Fibroblast of skin of right biceps (primary cell): ENCODE measurements around the gene ZDHHC4.

Experiments used
- DNase-seq: peaks from one replicate; pipeline ENCODE4 v3.0.0-alpha.2; 2013

The ZDHHC4 gene

DNA sequence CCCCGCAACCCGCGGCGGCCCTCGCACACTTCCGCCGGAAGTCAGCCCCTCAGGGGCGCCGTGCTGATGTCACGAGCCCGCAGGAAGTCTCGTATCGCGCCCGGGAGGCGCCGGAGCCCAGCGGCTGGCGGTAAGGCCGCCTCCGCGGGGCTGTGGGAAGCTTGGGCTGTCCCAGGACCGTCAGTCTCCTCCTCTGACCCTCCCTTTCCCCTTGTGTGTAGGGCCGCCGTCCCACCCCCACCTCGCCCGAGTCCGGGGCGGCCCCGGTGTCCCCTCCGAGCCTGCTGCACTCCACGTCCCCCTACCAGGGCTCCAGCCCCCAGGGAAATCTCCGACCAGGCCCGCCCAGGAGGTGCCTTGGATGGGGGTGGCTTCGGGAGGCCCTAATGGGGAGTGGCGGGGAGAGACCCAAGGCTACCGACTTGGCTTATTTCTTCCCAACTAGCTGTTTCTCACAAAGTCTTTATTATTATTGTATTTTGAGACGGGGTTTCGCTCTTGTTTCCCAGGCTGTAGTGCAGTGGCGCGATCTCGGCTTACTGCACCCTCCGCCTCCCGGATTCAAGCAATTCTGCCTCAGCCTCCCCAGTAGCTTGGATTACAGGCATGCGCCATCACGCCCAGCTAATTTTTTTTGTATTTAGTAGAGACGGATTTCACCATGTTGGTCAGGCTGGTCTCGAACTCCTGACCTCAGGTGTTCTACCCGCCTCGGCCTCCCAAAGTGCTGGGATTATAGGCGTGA, at the start of gene ZDHHC4:
TSS of gene ZDHHC4 (plus strand) at position 86 of the 745 bp plus-strand sequence. CDS start 3,108 bp downstream, outside the sequence.
- peak; percentile 92 for DNase-seq

DNA sequence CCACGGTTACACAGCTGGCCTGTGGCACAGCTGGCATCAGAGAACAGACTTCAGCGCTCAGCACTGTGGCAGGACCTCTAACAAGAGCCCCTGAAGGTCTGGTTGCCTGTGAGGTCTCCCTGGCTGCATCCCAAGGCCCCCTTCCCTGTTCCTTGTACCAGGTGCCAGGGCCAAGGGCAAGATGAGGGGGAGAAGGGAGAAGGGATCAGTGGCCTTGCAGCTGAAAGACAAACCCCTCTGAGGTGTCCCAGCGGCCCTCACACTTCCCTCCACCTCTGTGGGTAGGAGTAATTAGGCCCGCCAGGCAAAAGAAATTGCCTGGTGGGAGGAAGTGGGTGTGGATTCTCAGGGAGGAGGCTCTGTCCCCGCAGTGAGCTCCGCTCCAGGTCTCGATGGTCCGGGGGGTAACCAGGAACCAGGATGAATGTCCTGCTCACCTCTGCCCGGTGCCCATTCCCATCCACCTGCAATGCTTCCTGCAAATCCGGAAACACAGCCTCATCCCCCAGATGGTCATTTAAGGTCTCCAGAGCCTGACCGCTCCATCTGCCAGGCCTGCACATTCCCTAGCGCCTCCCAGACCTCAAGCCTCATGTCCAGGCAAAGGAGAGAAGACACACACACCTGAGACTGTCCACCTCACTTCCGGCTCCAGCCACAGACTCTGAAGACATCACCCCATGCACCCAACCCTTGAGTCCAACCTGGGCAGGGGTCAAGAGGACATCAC, 48.7 kb upstream of the ZDHHC4 start:
- no peak for DNase-seq

- DNase-seq: no peak
These were observed 47.6 kb upstream of the ZDHHC4 start for GRCh38 chr7:6529643-6530042.

GRCh38 chr7:6530626-6531491, 46.4 kb upstream of the ZDHHC4 start:
- no peak for DNase-seq

DNA sequence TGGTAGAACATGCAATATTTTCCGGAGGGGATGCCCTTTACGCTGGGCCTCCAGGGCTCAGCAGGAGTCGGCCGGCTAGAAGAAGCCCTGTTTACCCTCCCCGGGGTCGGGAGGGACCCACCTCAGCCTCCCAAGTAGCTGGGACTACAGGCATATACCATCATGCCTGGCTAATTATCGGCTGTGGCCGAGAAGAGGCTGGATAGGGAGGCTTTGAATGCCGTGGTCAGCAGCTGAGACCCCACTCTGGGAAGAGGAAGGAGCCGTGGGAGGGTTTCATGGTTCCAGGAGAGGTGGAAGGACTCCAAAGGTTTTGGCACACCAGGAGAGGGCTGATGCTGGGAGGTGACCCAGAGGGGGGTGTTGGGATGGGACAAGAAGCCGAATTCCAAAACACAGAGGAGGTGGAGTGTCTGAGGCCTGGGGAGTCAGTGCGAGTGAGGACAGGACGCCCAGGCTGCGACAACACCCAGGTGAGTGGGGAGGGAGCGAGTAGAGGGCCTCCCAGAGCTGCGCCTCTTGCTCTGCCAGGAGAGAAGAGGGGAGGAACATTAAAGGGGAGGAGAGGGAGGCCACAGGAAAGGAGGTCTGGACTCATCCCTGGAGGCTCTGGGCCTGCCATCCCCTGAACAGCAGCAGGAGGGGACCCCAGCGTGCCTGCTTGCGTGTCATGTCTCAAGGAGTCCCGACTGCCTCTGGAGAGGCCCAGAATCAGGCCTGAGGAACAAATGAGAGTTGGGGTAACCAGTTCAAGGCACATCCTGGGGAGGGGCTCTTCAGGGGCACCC, 45.6 kb upstream of the ZDHHC4 start:
- no peak for DNase-seq

GRCh38 chr7:6532516-6532915, 44.7 kb upstream of the ZDHHC4 start:
- no peak for DNase-seq

DNA sequence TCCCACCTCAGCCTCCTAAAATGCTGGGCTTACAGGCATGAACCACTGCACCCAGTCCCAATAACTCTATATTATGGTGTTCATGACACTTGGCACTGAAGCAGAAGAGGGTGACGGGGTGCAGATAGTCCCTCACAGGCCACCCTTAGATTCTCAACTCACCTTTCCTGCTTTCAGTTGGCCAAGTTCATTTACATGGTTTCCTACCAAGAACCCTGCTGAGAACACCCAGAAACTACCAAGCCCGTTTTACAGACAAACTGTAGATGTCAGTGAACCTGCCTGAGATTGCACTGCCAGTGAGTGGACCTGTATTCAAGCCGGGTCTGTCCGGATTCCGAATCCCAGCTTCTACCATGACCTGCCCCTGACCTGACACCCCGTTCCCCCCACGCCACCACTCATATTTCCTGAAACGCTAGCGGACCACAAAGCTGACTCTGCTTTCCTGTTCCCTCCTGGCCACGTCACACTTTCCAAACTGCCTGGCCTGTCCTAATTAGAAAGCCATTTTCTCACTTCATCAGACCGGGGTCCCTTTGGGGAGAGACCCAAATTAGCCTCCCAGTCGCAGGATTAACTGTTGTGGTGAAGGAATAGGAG, 43.3 kb upstream of the ZDHHC4 start:
- DNase-seq: no peak

DNA sequence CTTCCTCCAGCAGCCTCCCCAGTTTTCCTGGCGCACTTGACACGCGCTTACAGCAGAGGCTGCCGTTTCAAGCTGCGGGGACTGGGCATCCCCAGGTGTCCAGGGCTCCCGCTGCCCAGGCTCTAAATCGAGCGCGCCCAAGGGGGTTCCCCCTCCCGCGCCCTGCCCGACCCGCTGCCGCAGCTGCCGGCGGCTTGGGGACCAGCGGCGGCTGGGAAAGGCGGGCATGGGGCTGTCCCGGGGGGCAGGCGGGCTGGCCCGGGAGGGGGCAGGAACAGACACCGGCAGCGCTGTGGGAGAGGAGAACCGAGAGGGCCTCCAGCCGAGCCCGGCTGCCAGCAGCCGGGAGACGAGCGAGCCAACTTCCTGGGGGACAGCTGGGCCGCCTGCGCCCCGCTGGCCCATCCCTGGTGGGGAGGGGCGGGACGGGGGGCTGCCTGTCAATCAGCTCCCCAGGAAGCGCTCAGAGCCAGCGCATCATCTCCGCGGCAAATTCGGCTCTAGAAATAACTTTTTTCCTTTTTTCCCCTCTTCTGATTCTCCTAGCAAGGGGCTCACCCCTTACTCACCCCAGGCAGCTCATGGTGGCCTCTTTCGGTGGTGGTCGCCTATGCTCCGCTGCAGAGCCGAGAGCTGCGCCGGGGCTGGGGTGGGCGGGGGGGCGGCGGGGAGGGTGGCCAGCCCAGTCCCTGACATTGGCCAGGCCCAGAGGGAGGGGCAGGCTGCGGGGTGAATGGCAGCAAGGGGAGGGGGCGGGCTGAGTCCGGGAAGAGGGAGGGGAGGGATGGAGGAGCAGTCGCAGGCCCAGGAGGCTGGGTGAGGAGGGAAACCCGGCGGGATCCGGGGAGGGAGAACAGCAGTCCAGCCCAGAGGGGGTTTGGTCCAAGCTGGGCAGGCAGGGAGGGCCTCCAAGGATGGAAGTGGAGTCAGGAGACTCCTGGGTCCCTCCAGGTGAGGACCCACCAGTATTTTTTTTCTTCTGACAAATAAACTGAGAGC, 40.7 kb upstream of the ZDHHC4 start:
- no peak for DNase-seq

DNA sequence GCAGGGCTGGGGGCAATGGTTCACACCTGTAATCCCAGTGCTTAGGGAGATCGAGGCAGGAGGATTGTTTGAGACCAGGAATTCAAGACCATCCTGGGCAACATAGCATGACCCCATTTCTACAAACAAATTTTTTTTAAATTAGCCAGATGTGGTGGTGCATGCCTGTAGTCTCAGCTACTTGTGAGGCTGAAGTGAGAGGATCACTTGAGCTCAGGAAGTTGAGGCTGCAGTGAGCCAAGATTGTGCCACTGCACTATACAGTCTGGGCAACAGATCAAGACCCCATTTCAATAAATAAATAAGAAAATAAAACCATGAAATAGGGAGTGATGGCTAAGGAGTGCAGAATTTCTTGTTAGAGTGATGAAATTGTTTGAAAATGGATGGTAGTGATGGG, 34.9 kb upstream of the ZDHHC4 start:
- DNase-seq: no peak

DNA sequence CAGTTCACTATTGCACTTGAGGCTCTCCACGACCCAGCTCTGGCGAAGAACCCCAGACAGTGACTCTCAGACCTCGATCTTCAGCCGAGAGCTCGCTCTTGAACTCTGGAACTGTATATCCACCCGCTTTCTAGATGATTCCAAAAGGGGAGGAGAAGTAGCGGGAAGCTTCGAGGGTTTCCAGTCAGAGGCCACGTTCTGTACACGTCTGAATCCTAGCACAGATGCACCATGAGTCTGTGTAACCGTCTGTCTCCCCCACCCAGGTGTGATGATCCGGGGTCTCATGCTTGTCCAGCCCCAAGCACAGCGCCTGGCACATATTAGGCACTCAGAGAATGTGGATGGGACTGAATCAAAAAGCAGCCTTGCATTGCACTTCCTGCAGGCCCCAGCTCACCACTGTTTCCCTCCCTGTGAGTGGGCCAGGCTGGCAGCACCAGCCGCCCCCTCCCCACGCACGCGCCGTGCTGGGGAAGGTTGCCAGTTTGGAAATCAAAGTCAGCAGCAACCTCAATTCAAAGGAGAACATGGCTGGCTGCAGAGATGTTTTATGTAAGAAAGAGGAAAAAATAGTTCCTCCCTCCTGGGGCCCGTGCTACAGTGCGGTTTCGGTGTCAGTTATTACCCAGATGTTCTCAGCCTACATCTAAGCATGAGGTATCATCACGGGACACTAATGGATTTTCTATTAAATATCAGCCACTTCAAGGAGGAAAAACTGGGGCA, 31.7 kb upstream of the ZDHHC4 start:
- DNase-seq: no peak

DNA sequence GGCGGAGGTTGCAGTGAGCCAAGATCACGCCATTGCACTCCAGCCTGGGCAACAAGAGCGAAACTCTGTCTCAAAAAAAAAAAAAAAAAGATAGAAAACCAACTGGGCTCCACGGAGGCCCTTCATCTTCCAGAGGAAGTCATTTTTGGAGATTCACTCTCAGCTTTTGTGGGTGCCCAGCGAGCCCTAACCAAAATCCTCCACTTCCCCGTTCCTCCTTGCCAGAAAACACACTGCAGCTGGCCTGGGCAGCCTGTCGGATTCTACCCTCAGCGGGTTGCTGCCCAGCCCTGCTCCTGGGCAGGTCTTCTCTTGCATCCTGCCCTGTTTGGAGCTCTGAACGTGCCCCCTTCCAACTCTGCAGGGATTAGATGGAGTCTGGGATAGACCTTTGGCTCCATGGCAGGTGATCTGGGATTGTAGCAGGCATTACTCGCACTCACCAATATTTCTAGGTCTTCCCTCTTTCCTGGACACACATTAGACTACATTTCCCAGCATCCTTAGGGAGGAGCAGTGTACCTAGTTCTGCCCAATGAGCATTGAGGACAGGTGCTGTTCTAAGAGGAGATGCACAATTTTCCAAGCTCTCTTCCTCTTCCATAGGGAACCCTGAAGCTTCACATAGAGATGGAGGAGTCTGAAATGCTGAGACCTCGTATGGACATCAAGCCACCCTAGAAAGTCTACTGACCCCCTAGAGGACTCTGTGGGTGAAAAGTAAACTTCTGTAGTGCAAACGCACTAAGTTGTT, 30.6 kb upstream of the ZDHHC4 start:
- no peak for DNase-seq

- no peak for DNase-seq
These were observed 29.9 kb upstream of the ZDHHC4 start for GRCh38 chr7:6547400-6547799.

- DNase-seq: no peak
These were observed 26.2 kb upstream of the ZDHHC4 start, which contains the start of gene GRID2IP for GRCh38 chr7:6551016-6551511. GRID2IP (minus strand) TSS chr7:6551461; CDS start chr7:6551436, 25 bp downstream.

DNA sequence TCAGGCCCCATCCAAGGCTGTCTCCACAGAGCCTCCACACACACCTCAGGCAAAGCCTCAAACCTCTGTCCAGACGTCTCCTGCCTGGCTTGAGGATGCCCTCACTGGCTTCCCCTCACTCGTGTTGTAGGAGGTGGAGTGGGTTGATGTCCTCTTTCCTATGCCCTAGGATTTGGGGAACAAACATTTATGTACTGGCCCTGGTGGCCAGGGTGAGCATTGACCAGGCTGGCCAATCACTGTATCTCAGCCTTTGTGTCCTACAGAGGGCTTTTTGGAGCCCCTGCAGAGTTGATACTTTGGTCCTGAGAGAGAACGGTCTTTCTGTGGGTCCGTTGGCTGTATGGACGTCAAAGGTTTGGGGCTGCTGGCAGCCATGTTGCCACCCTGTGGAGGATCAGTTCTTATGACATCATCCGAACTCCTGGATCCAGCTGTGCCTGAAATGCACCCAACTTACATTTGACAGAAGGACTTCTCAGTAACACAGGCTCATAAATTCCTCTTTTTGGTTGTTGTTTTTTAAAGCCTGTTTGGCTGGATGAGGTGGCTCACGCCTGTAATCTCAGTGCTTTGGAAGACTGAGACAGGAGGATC, 23.7 kb upstream of the ZDHHC4 start:
- DNase-seq: no peak

DNA sequence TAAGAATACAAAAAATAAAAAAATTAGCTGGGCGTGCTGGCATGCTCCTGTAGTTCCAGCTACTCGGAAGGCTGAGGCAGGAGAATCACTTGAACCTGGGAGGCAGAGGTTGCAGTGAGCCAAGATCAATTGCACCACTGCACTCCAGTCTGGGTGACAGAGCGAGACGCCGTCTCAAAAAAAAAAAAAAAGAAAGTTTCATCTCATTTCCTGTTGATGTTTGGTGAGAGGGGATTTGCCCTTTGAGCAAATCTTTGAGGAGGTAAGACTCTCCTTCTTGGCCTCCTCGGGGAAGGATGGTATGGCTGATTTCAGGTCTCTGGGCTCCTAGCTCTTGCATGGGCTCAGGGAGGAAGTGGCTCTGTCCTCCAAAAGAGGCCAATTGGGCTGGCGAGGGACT, 22.4 kb upstream of the ZDHHC4 start:
- DNase-seq: no peak

- no peak for DNase-seq
These were observed 21.1 kb upstream of the ZDHHC4 start for GRCh38 chr7:6556196-6556595.

- DNase-seq: peak; percentile 46
These were observed 18.4 kb upstream of the ZDHHC4 start for GRCh38 chr7:6558837-6559236.

GRCh38 chr7:6559896-6560295, 17.4 kb upstream of the ZDHHC4 start:
- no peak for DNase-seq

- DNase-seq: no peak
These were observed 15.1 kb upstream of the ZDHHC4 start for GRCh38 chr7:6562106-6562505.
